HepG2 (cell line): ENCODE data around the gene TXNDC11. TPM values are rescaled to one million over a fixed set of nuclear protein-coding genes. Genes with fewer than 3 reads are reported as not detected.

ENCODE experiments used
- BORCS8-MEF2B ChIP-seq: sonication (generic); formaldehyde crosslinking; IDR thresholded peaks from 2 replicates; pipeline ENCODE4 v1.8.0; 2022; ENCODE audit warnings: mild to moderate bottlenecking, missing genetic modification reagents
- HMGXB4 ChIP-seq, 2 experiments: sonication (generic) in 1 of 2; formaldehyde crosslinking in 1 of 2; IDR thresholded peaks; 2 replicates each; pipeline versions ENCODE4 v1.4.0 to v1.6.1; 2018 to 2020; ENCODE audit warnings: missing genetic modification reagents in 2 of 2, borderline replicate concordance in 1 of 2, low read depth in 1 of 2, mild to moderate bottlenecking in 1 of 2, missing biosample characterization in 1 of 2
- KDM1A ChIP-seq: IDR thresholded peaks from 2 replicates; pipeline ENCODE4 v1.6.1; 2016; ENCODE audit warnings: missing compliant biosample characterization
- MIER2 ChIP-seq: IDR thresholded peaks from 2 replicates; pipeline ENCODE4 v1.6.1; 2016; ENCODE audit warnings: missing biosample characterization, missing genetic modification reagents
- MNT ChIP-seq: fragments of 450-650 bp; IDR thresholded peaks from 2 replicates; pipeline ENCODE4 v1.6.1; 2016
- PAX8 ChIP-seq: sonication (generic); formaldehyde crosslinking; IDR thresholded peaks from 2 replicates; pipeline ENCODE4 v1.8.0; 2022; ENCODE audit warnings: mild to moderate bottlenecking, missing genetic modification reagents, borderline replicate concordance
- RFX5 ChIP-seq: IDR thresholded peaks from 2 replicates; pipeline ENCODE4 v1.6.1; 2011; ENCODE audit warnings: low read depth, low read length, improper control_type of control experiment
- RFXAP ChIP-seq: sonication (generic); formaldehyde crosslinking; IDR thresholded peaks from 2 replicates; pipeline ENCODE4 v1.4.0; 2020; ENCODE audit warnings: missing genetic modification reagents, borderline replicate concordance
- RXRA ChIP-seq: sonication (generic); formaldehyde crosslinking; IDR thresholded peaks from 2 replicates; pipeline ENCODE4 v1.5.1; 2020; ENCODE audit warnings: missing genetic modification reagents
- SALL1 ChIP-seq: sonication (generic); formaldehyde crosslinking; IDR thresholded peaks from 2 replicates; pipeline ENCODE4 v1.8.0; 2022; ENCODE audit warnings: mild to moderate bottlenecking, missing genetic modification reagents
- ZFP62 ChIP-seq: sonication (generic); formaldehyde crosslinking; IDR thresholded peaks from 2 replicates; pipeline ENCODE4 v1.4.0; 2020; ENCODE audit warnings: missing genetic modification reagents
- ZNF354B ChIP-seq: sonication (generic); formaldehyde crosslinking; IDR thresholded peaks from 2 replicates; pipeline ENCODE4 v1.8.0; 2022; ENCODE audit warnings: mild to moderate bottlenecking, missing genetic modification reagents
- ZNF550 ChIP-seq: sonication (generic); formaldehyde crosslinking; IDR thresholded peaks from 2 replicates; pipeline ENCODE4 v1.4.0; 2020; ENCODE audit warnings: mild to moderate bottlenecking, missing genetic modification reagents, borderline replicate concordance
- ZNF570 ChIP-seq: sonication (generic); formaldehyde crosslinking; IDR thresholded peaks from 2 replicates; pipeline ENCODE4 v1.4.0; 2020; ENCODE audit warnings: mild to moderate bottlenecking, missing genetic modification reagents, borderline replicate concordance
- ZNF609 ChIP-seq: sonication (generic); formaldehyde crosslinking; IDR thresholded peaks from 2 replicates; pipeline ENCODE4 v1.4.0; 2020; ENCODE audit warnings: mild to moderate bottlenecking, missing genetic modification reagents, borderline replicate concordance
- ZNF687 ChIP-seq: sonication (generic); formaldehyde crosslinking; IDR thresholded peaks from 2 replicates; pipeline ENCODE4 v1.5.1; 2020; ENCODE audit warnings: mild to moderate bottlenecking, missing genetic modification reagents, moderate library complexity
- ZNF891 ChIP-seq: sonication (generic); formaldehyde crosslinking; IDR thresholded peaks from 2 replicates; pipeline ENCODE4 v1.5.0; 2020; ENCODE audit warnings: mild to moderate bottlenecking, missing genetic modification reagents
- polyA plus RNA-seq, 8 experiments: library from polyadenylated mRNA; depleted of rRNA in 3 of 8; stranded (reverse) in 7 of 8; unstranded in 1 of 8; fragments of >200 nt; fragmentation: Illumina TruSeq in 4 of 8; extraction: Trizol in 4 of 8; gene quantifications; 2 replicates each; pipeline versions ENCODE4 v1.2.1 to v1.2.3, GENCODE V29; 2011 to 2016; ENCODE audit warnings: low read depth in 4 of 8, missing spikeins in 1 of 8, mixed read lengths in 1 of 8; ENCODE audit not compliant: insufficient read depth in 1 of 8
- total RNA-seq, 5 experiments: library from RNA; depleted of rRNA; stranded (reverse); fragments of >200 nt; fragmentation: Illumina TruSeq; extraction: Trizol; gene quantifications; 2 replicates each; pipeline ENCODE4 v1.2.3, GENCODE V29; 2016; ENCODE audit warnings: low read depth in 1 of 5

TXNDC11 gene
- total and polyA plus RNA-seq, 2 of the 13 experiments (the other 11 are each of a cell fraction or from before 2014, with no cell fraction given) = 74.9 to 123 TPM

- no peak for TF ChIP-seq ZNF609 (CRISPR knock-in tag)
- no peak for TF ChIP-seq BORCS8-MEF2B (CRISPR knock-in tag)
- TF ChIP-seq RFX5 = 0 out of 2 replicates have a peak, but pooled peaks have one; percentile 9
- TF ChIP-seq SALL1 (CRISPR knock-in tag) = peak; percentile 4; the same call in 1 of the 2 replicates
- no peak for TF ChIP-seq ZFP62
- no peak for TF ChIP-seq RFXAP (CRISPR knock-in tag)
- no peak for TF ChIP-seq MNT
- TF ChIP-seq PAX8 (CRISPR knock-in tag) = no peak
- no peak for TF ChIP-seq ZNF354B
- TF ChIP-seq ZNF550 (CRISPR knock-in tag) = no peak
- no peak for TF ChIP-seq RXRA
- TF ChIP-seq KDM1A (CRISPR knock-in tag) = no peak
- no peak for TF ChIP-seq ZNF570 (CRISPR knock-in tag)
- TF ChIP-seq ZNF891 (CRISPR knock-in tag) = no peak
- 0 out of 2 replicates have a peak, but pooled peaks have one; percentile 39 for TF ChIP-seq ZNF687 (CRISPR knock-in tag)
- TF ChIP-seq MIER2 (CRISPR knock-in tag) = no peak
- 0 out of 4 replicates have a peak, but pooled peaks of 1 of the 2 experiments have one; percentile 9 for TF ChIP-seq HMGXB4 (CRISPR knock-in tag; IDR thresholded peaks at IDR 0.05; ENCODE audit: borderline replicate concordance in 1 of 2, low read depth in 1 of 2)
Measured at GRCh38 chr16:11755022-11755760, 12.5 kb upstream of the TXNDC11 start (continued).
